HG02981 (cell line): Measurements from ENCODE around the gene CPTP.

Source experiments
- ATAC-seq: cut with Tn5 transposase; IDR thresholded peaks from one replicate; pipeline ENCODE4 v1.9.1; 2021; ENCODE audit warnings: mild to moderate bottlenecking, moderate library complexity; ENCODE audit not compliant: unreplicated experiment

The CPTP gene

GRCh38 chr1:1332774-1333480 is 8.3 kb downstream of the CPTP start:
- no peak for ATAC-seq

- no peak for ATAC-seq
Measured at GRCh38 chr1:1333551-1334241, 9.1 kb downstream of the CPTP start.

GRCh38 chr1:1334835-1335234 is 10.2 kb downstream of the CPTP start:
- no peak for ATAC-seq

GRCh38 chr1:1335283-1335682 is 10.7 kb downstream of the CPTP start:
- no peak for ATAC-seq

GRCh38 chr1:1335792-1336248 is 11.2 kb downstream of the CPTP start:
- no peak for ATAC-seq

GRCh38 chr1:1336446-1336845 is 11.8 kb downstream of the CPTP start:
- ATAC-seq: no peak

GRCh38 chr1:1336931-1337792 is 12.6 kb downstream of the CPTP start:
- ATAC-seq: no peak

GRCh38 chr1:1337793-1338147 is 13.2 kb downstream of the CPTP start:
- no peak for ATAC-seq

GRCh38 chr1:1338278-1338677 is 13.7 kb downstream of the CPTP start:
- ATAC-seq: no peak

GRCh38 chr1:1340185-1340584 is 15.6 kb downstream of the CPTP start:
- ATAC-seq: no peak

- no peak for ATAC-seq
Measured at GRCh38 chr1:1340791-1341548, 16.4 kb downstream of the CPTP start.

GRCh38 chr1:1341549-1342021 is 17.0 kb downstream of the CPTP start:
- ATAC-seq: no peak

- no peak for ATAC-seq
Measured at GRCh38 chr1:1342061-1342562, 17.5 kb downstream of the CPTP start.

- ATAC-seq: no peak
Measured at GRCh38 chr1:1342584-1343115, 18.0 kb downstream of the CPTP start.

GRCh38 chr1:1343811-1344421 is 19.3 kb downstream of the CPTP start:
- no peak for ATAC-seq

GRCh38 chr1:1344655-1345361 is 20.2 kb downstream of the CPTP start:
- no peak for ATAC-seq

- no peak for ATAC-seq
Measured at GRCh38 chr1:1345384-1345783, 20.8 kb downstream of the CPTP start.

GRCh38 chr1:1345860-1346500 is 21.4 kb downstream of the CPTP start:
- ATAC-seq: no peak

- no peak for ATAC-seq
Measured at GRCh38 chr1:1346501-1346890, 21.9 kb downstream of the CPTP start.
